H9 (cell line): ENCODE measurements around the gene GPR32. TPM values are rescaled to one million over a fixed set of nuclear protein-coding genes. Genes with fewer than 3 reads are reported as not detected.

Source experiments
- DNase-seq: peaks from one replicate; pipeline ENCODE4 v3.0.0-alpha.2; 2017
- H2AFZ ChIP-seq: one replicate; pipeline ENCODE4 v1.6.1; 2013; ENCODE audit warnings: mild to moderate bottlenecking, low read length, control low read depth, moderate library complexity
- H2AK5ac ChIP-seq: 2 replicates; pipeline ENCODE4 v1.6.1; 2013; ENCODE audit warnings: low read length, control low read depth, mixed read lengths; ENCODE audit not compliant: insufficient read length
- H2BK120ac ChIP-seq: one replicate; pipeline ENCODE4 v1.6.1; 2013; ENCODE audit warnings: low read depth, mild to moderate bottlenecking, low read length, control low read depth, inconsistent platforms; ENCODE audit not compliant: poor library complexity, severe bottlenecking
- H2BK12ac ChIP-seq: 2 replicates; pipeline ENCODE4 v1.6.1; 2013; ENCODE audit warnings: low read length, control low read depth, mixed read lengths, low read depth; ENCODE audit not compliant: insufficient read length
- H2BK15ac ChIP-seq: 2 replicates; pipeline ENCODE4 v1.6.1; 2013; ENCODE audit warnings: low read depth, low read length, control low read depth
- H2BK20ac ChIP-seq: one replicate; pipeline ENCODE4 v1.6.1; 2013; ENCODE audit warnings: low read depth, mild to moderate bottlenecking, low read length, control low read depth, inconsistent platforms; ENCODE audit not compliant: poor library complexity, severe bottlenecking
- H2BK5ac ChIP-seq: 2 replicates; pipeline ENCODE4 v1.6.1; 2013; ENCODE audit warnings: low read length, control low read depth, mixed read lengths; ENCODE audit not compliant: insufficient read length
- H3K14ac ChIP-seq: 2 replicates; pipeline ENCODE4 v1.6.1; 2013; ENCODE audit warnings: low read length, control low read depth; ENCODE audit not compliant: insufficient read depth
- H3K18ac ChIP-seq: 2 replicates; pipeline ENCODE4 v1.6.1; 2013; ENCODE audit warnings: low read depth, mild to moderate bottlenecking, mixed read lengths, low read length, control low read depth; ENCODE audit not compliant: insufficient read length
- H3K23ac ChIP-seq: 2 replicates; pipeline ENCODE4 v1.6.1; 2013; ENCODE audit warnings: low read length, control low read depth, mixed read lengths, low read depth; ENCODE audit not compliant: insufficient read length
- H3K23me2 ChIP-seq: 2 replicates; pipeline ENCODE4 v1.6.1; 2013; ENCODE audit warnings: low read depth, mild to moderate bottlenecking, mixed read lengths, low read length, control low read depth; ENCODE audit not compliant: insufficient read length, poor library complexity, severe bottlenecking
- H3K27ac ChIP-seq: 2 replicates; pipeline ENCODE4 v1.5.1; 2013; ENCODE audit warnings: low read length, control low read depth, mixed read lengths, low read depth; ENCODE audit not compliant: insufficient read length
- H3K27me3 ChIP-seq: 2 replicates; pipeline ENCODE4 v1.6.1; 2013; ENCODE audit warnings: low read length, control low read depth, inconsistent platforms; ENCODE audit not compliant: insufficient read depth
- H3K4ac ChIP-seq: 2 replicates; pipeline ENCODE4 v1.6.1; 2013; ENCODE audit warnings: low read depth, mild to moderate bottlenecking, control low read depth, inconsistent platforms, low read length, moderate library complexity
- H3K4me1 ChIP-seq: 2 replicates; pipeline ENCODE4 v1.6.1; 2013; ENCODE audit warnings: low read length, control low read depth, inconsistent platforms; ENCODE audit not compliant: insufficient read depth
- H3K4me2 ChIP-seq: 2 replicates; pipeline ENCODE4 v1.6.1; 2013; ENCODE audit warnings: low read length, control low read depth, mixed read lengths; ENCODE audit not compliant: insufficient read length, insufficient read depth
- H3K56ac ChIP-seq: 2 replicates; pipeline ENCODE4 v1.6.1; 2013; ENCODE audit warnings: low read depth, mild to moderate bottlenecking, mixed read lengths, low read length, control low read depth; ENCODE audit not compliant: insufficient read length
- H3K79me1 ChIP-seq: 2 replicates; pipeline ENCODE4 v1.6.1; 2013; ENCODE audit warnings: low read depth, mild to moderate bottlenecking, moderate library complexity, low read length, control low read depth, inconsistent platforms; ENCODE audit not compliant: insufficient read depth, poor library complexity, severe bottlenecking
- H3K79me2 ChIP-seq: 2 replicates; pipeline ENCODE4 v1.6.1; 2013; ENCODE audit warnings: low read length, control low read depth, inconsistent platforms; ENCODE audit not compliant: insufficient read depth
- H3K9ac ChIP-seq: 2 replicates; pipeline ENCODE4 v1.6.1; 2013; ENCODE audit warnings: low read length, control low read depth, mixed read lengths; ENCODE audit not compliant: insufficient read length; ENCODE audit errors: extremely low read depth
- H3K9me3 ChIP-seq: one replicate; pipeline ENCODE4 v1.6.1; 2013; ENCODE audit warnings: low read depth, low read length, inconsistent platforms; ENCODE audit not compliant: control insufficient read depth
- H3T11ph ChIP-seq: one replicate; pipeline ENCODE4 v1.6.1; 2013; ENCODE audit warnings: mild to moderate bottlenecking, low read length, control low read depth, inconsistent platforms
- H4K20me1 ChIP-seq: one replicate; pipeline ENCODE4 v1.6.1; 2013; ENCODE audit not compliant: control insufficient read depth, insufficient read length, insufficient read depth
- H4K5ac ChIP-seq: 2 replicates; pipeline ENCODE4 v1.6.1; 2013; ENCODE audit warnings: low read depth, mild to moderate bottlenecking, mixed read lengths, low read length, control low read depth; ENCODE audit not compliant: insufficient read length
- H4K8ac ChIP-seq: replicated peaks from 2 replicates; pipeline ENCODE4 v1.6.1; 2013; ENCODE audit warnings: low read length, control low read depth, mixed read lengths, low read depth; ENCODE audit not compliant: insufficient read length
- H4K91ac ChIP-seq: 2 replicates; pipeline ENCODE4 v1.6.1; 2013; ENCODE audit warnings: low read depth, mild to moderate bottlenecking, moderate library complexity, mixed read lengths, low read length, control low read depth; ENCODE audit not compliant: insufficient read length
- H3K27ac Mint-ChIP-seq, 3 experiments: 2 replicates in 2 of 3; 3 replicates in 1 of 3; pipeline ENCODE4 v1.8.0; 2020 to 2021; ENCODE audit warnings: mixed read lengths in 3 of 3, mild to moderate bottlenecking in 1 of 3, moderate library complexity in 1 of 3
- H3K27me3 Mint-ChIP-seq: 2 replicates; pipeline ENCODE4 v1.8.0; 2021; ENCODE audit warnings: low read depth, mild to moderate bottlenecking, moderate library complexity, mixed read lengths
- H3K36me3 Mint-ChIP-seq, 3 experiments: 2 replicates in 2 of 3; 3 replicates in 1 of 3; pipeline ENCODE4 v1.8.0; 2020 to 2021; ENCODE audit warnings: low read depth in 3 of 3, mixed read lengths in 3 of 3; ENCODE audit not compliant: insufficient read depth in 1 of 3
- H3K4me1 Mint-ChIP-seq, 2 experiments: 2 replicates each; pipeline ENCODE4 v1.8.0; 2020; ENCODE audit warnings: mixed read lengths in 2 of 2
- H3K4me3 Mint-ChIP-seq, 2 experiments: 2 replicates in 1 of 2; 3 replicates in 1 of 2; pipeline ENCODE4 v1.8.0; 2020 to 2021; ENCODE audit warnings: mild to moderate bottlenecking in 2 of 2, mixed read lengths in 2 of 2, moderate library complexity in 1 of 2
- H3K9me3 Mint-ChIP-seq, 2 experiments: 2 replicates in 1 of 2; 3 replicates in 1 of 2; pipeline ENCODE4 v1.8.0; 2020; ENCODE audit warnings: mild to moderate bottlenecking in 2 of 2, mixed read lengths in 2 of 2, moderate library complexity in 1 of 2
- WGBS: extraction: QIAGEN DNeasy Blood & Tissue Kit; methylation state at CpG from one replicate; pipeline ENCODE4 v1.1.7; 2013; ENCODE audit warnings: missing lambda C conversion rate, low lambda C conversion rate, mixed read lengths; ENCODE audit not compliant: insufficient read length; ENCODE audit errors: extremely low coverage; 5-methylcytosine and 5-hydroxymethylcytosine counted together
- total RNA-seq: library from RNA; stranded (reverse); gene quantifications from 2 replicates; pipeline ENCODE4 v1.2.1, GENCODE V29; 2021
- TF ChIP-seq, protein P1 (sequence below): fragments of 200-600 bp; sonication (generic); conservative IDR thresholded peaks from 3 replicates; pipeline ENCODE4 v1.8.0; 2021; ENCODE audit warnings: antibody characterized with exemption, mild to moderate bottlenecking

Gene GPR32
- total RNA-seq, 1 experiment from 2014 or later: not detected

- H2AK5ac ChIP-seq: no peak overlapping the region
- no peaks in the 10 kb centered on the region for H4K20me1 ChIP-seq
- H2BK20ac ChIP-seq: no peak overlapping the region
- peaks cover 74% of the 10 kb centered on the region for H3K27me3 Mint-ChIP-seq
- no peaks in the 10 kb centered on the region for H3K23me2 ChIP-seq
- H3K4me3 Mint-ChIP-seq: peak overlapping the region in 1 of 2 experiments; percentile 68; a peak in 2 of 5 replicates
- H4K91ac ChIP-seq: no peak overlapping the region
- H2BK5ac ChIP-seq: no peak overlapping the region
- no peak overlapping the region for H3T11ph ChIP-seq
- H4K5ac ChIP-seq: no peak overlapping the region
- no peaks in the 10 kb centered on the region for H3K79me1 ChIP-seq
- H3K4me2 ChIP-seq: no peak overlapping the region
- no peak overlapping the region for H2AFZ ChIP-seq
- no peak overlapping the region for H3K4ac ChIP-seq
- H3K27ac Mint-ChIP-seq: no peak overlapping the region
- H3K4me1 ChIP-seq: peaks cover 9% of the 10 kb centered on the region; the same call in 1 of the 2 replicates
- no peak for DNase-seq
- no CpG with 5 or more reads among the region's 8 CpGs for WGBS
- no peak overlapping the region for H3K14ac ChIP-seq
- H2BK15ac ChIP-seq: no peak overlapping the region
- H3K27me3 ChIP-seq: no peaks in the 10 kb centered on the region; the same call in 1 of the 2 replicates
- H3K79me2 ChIP-seq: no peaks in the 10 kb centered on the region
- H3K18ac ChIP-seq: no peak overlapping the region
- no peak overlapping the region for H2BK12ac ChIP-seq
- H4K8ac ChIP-seq: no peak overlapping the region
- H2BK120ac ChIP-seq: no peak overlapping the region
- H3K56ac ChIP-seq: no peak overlapping the region
- H3K23ac ChIP-seq: no peak overlapping the region
- H3K9me3 ChIP-seq: no peaks in the 10 kb centered on the region
- H3K27ac ChIP-seq: no peak overlapping the region
- no peaks in the 10 kb centered on the region; a peak in 1 of 5 replicates for H3K9me3 Mint-ChIP-seq
- no peak overlapping the region for H3K9ac ChIP-seq
- H3K36me3 Mint-ChIP-seq: no peaks in the 10 kb centered on the region; a peak in 1 of 7 replicates
- TF ChIP-seq, protein P1, sequence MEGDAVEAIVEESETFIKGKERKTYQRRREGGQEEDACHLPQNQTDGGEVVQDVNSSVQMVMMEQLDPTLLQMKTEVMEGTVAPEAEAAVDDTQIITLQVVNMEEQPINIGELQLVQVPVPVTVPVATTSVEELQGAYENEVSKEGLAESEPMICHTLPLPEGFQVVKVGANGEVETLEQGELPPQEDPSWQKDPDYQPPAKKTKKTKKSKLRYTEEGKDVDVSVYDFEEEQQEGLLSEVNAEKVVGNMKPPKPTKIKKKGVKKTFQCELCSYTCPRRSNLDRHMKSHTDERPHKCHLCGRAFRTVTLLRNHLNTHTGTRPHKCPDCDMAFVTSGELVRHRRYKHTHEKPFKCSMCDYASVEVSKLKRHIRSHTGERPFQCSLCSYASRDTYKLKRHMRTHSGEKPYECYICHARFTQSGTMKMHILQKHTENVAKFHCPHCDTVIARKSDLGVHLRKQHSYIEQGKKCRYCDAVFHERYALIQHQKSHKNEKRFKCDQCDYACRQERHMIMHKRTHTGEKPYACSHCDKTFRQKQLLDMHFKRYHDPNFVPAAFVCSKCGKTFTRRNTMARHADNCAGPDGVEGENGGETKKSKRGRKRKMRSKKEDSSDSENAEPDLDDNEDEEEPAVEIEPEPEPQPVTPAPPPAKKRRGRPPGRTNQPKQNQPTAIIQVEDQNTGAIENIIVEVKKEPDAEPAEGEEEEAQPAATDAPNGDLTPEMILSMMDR: peak; percentile 14; the same call in 1 of the 3 replicates
- peaks cover 35 to 49% of the 10 kb centered on the region in 2 experiments for H3K4me1 Mint-ChIP-seq
Measured at GRCh38 chr19:50720921-50721381, 49.3 kb upstream of the GPR32 start.
